ENCODE measurements around the gene TEX53. TPM values are rescaled to one million over a fixed set of nuclear protein-coding genes. Genes with fewer than 3 reads are reported as not detected.

TEX53 gene
- total RNA-seq, 1 experiment from 2014 or later: not detected

- ATAC-seq: no peak
- H3K4me1 Mint-ChIP-seq: 0 out of 2 replicates have a peak, but pooled peaks cover 6% of the 10 kb centered on the region
- H3K4me3 Mint-ChIP-seq: no peak overlapping the region
- no peaks in the 10 kb centered on the region for H3K36me3 Mint-ChIP-seq
- ChIA-PET CTCF (interaction anchor here (1.2 to 1.8 kb wide), 2 partner anchors 9 to 217 kb away, joined by 4 to 6 read pairs; no protein-coding TSS in a partner anchor), POLR2A (no interaction called here)
- no peak for TF ChIP-seq FOXP1 (CRISPR knock-in tag; IDR thresholded peaks at IDR 0.05; ENCODE audit: borderline replicate concordance)
- no peak for TF ChIP-seq USF2 (CRISPR knock-in tag; IDR thresholded peaks at IDR 0.05)
- no peak for TF ChIP-seq HMGA2 (CRISPR knock-in tag; IDR thresholded peaks at IDR 0.05)
- no peak for TF ChIP-seq JAZF1 (CRISPR knock-in tag; IDR thresholded peaks at IDR 0.05)
- no peak for TF ChIP-seq ZNF121 (CRISPR knock-in tag; IDR thresholded peaks at IDR 0.05)
- no peak for TF ChIP-seq RORB (CRISPR knock-in tag; IDR thresholded peaks at IDR 0.05)
- TF ChIP-seq SMAD3 (CRISPR knock-in tag; IDR thresholded peaks at IDR 0.05; ENCODE audit: borderline replicate concordance): no peak
- TF ChIP-seq EMX1 (CRISPR knock-in tag; IDR thresholded peaks at IDR 0.05): no peak
- TF ChIP-seq HMGXB4 (CRISPR knock-in tag; IDR thresholded peaks at IDR 0.05): no peak
- TF ChIP-seq ZNF423 (CRISPR knock-in tag; IDR thresholded peaks at IDR 0.05): no peak
- no peak for TF ChIP-seq SOX15 (CRISPR knock-in tag; IDR thresholded peaks at IDR 0.05)
- no peak for TF ChIP-seq CREM (CRISPR knock-in tag; IDR thresholded peaks at IDR 0.05)
- TF ChIP-seq RELA (CRISPR knock-in tag; IDR thresholded peaks at IDR 0.05; ENCODE audit: borderline replicate concordance): no peak
- TF ChIP-seq USF1 (CRISPR knock-in tag; IDR thresholded peaks at IDR 0.05): no peak
- TF ChIP-seq FOXK1 (CRISPR knock-in tag; IDR thresholded peaks at IDR 0.05): no peak
- no peak for TF ChIP-seq PRRX2 (CRISPR knock-in tag; IDR thresholded peaks at IDR 0.05)
- no peak for TF ChIP-seq GRHL2 (CRISPR knock-in tag; IDR thresholded peaks at IDR 0.05; ENCODE audit: insufficient replicate concordance, severe bottlenecking)
- no peak overlapping the region for H3K27ac Mint-ChIP-seq
- no peaks in the 10 kb centered on the region for H3K9me3 Mint-ChIP-seq
- peaks cover 31% of the 10 kb centered on the region for H3K27me3 Mint-ChIP-seq (ENCODE audit: low read depth)
- DNase-seq (ENCODE audit: low spot score): no peak
These were observed 32.2 kb upstream of the TEX53 start for GRCh38 chr9:114689813-114690212.

- peaks cover 28% of the 10 kb centered on the region for H3K27me3 Mint-ChIP-seq (ENCODE audit: low read depth)
- no peaks in the 10 kb centered on the region for H3K9me3 Mint-ChIP-seq
- no peak overlapping the region for H3K27ac Mint-ChIP-seq
- H3K36me3 Mint-ChIP-seq: no peaks in the 10 kb centered on the region
- ATAC-seq (no peak), DNase-seq (ENCODE audit: low spot score) (no peak)
- POLR2A ChIA-PET: no interaction called here
- CTCF ChIA-PET: no interaction called here
- H3K4me3 Mint-ChIP-seq: no peak overlapping the region
- 0 out of 2 replicates have a peak, but pooled peaks cover 6% of the 10 kb centered on the region for H3K4me1 Mint-ChIP-seq
- no peak for TF ChIP-seq KAT7 (CRISPR knock-in tag; IDR thresholded peaks at IDR 0.05; ENCODE audit: borderline replicate concordance)
- no peak for TF ChIP-seq SP1 (CRISPR knock-in tag; conservative IDR thresholded peaks at IDR 0.05)
- no peak for TF ChIP-seq FOXP4 (CRISPR knock-in tag; IDR thresholded peaks at IDR 0.05)
- TF ChIP-seq ELF4 (CRISPR knock-in tag; IDR thresholded peaks at IDR 0.05; ENCODE audit: low read depth): no peak
- TF ChIP-seq RORB (CRISPR knock-in tag; IDR thresholded peaks at IDR 0.05): no peak
- no peak for TF ChIP-seq ESRRA (CRISPR knock-in tag; IDR thresholded peaks at IDR 0.05; ENCODE audit: borderline replicate concordance)
- no peak for TF ChIP-seq NR2C2 (CRISPR knock-in tag; IDR thresholded peaks at IDR 0.05)
- no peak for TF ChIP-seq TEAD4 (CRISPR knock-in tag; IDR thresholded peaks at IDR 0.05)
- no peak for TF ChIP-seq E2F5 (CRISPR knock-in tag; IDR thresholded peaks at IDR 0.05)
- no peak for TF ChIP-seq TP53 (CRISPR knock-in tag; IDR thresholded peaks at IDR 0.05)
- no peak for TF ChIP-seq CDX4 (CRISPR knock-in tag; IDR thresholded peaks at IDR 0.05; ENCODE audit: borderline replicate concordance)
- TF ChIP-seq ZSCAN18 (CRISPR knock-in tag; IDR thresholded peaks at IDR 0.05): no peak
- TF ChIP-seq PRRX2 (CRISPR knock-in tag; IDR thresholded peaks at IDR 0.05): no peak
These were observed 31.5 kb upstream of the TEX53 start for GRCh38 chr9:114688909-114689610.

Measured in WTC11 (cell line).